MM.1S (cell line): ENCODE data around the gene PAM16.

ENCODE experiments used
- EZH2 ChIP-seq: fragments of 300-600 bp; sonication (generic); optimal IDR thresholded peaks from 2 replicates; pipeline ENCODE3; 2017; ENCODE audit warnings: low read depth, mild to moderate bottlenecking, antibody characterized with exemption, low read length, mixed read lengths
- TF ChIP-seq, protein P1 (sequence below): fragments of 300-600 bp; sonication (generic); IDR thresholded peaks from 2 replicates; pipeline ENCODE4 v1.5.1; 2016; ENCODE audit warnings: antibody characterized with exemption, low read length, mixed read lengths

DNA sequence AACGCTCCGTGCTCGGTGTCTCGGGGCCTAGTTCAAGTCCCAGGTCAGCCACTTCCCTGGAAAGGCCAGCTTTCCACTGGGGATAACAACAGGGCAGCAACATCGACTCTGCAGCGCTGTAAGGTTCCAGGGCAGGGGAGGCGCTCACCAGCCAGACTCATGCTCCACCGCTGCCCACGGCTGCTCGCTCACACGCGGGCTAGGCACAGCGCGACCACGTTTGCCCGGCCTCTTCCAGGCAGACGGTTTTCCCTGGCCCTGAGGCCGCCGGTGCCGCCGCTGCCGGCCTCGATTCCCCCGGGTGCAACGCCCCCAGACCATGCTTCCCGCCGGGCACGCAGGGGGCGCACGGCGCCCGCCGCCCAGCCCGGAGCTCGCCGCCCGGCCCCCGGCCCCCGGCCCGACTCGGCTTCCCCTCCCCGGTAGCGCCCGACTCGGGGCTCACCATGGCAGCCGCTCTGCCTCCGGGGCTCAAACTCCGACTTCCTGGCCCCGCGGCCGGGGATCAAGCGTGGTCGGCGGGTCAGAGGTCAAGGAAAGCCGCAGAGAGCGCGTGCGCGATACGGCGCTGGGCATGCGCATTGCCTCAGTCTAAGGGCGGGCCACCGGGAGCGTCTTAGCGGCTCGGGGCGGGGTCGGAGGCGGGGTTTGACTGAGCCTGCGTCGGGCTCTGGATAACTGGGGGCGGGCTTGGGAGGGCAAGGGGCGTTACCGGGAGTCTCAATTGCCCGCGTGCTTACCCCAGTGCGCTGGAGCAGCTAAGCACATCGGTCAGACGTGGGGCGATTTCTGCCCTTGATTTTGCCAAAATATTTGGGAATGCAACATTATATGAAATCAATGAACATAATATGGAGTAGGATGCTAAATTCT is at the start of gene PAM16:
- TF ChIP-seq, protein P1, sequence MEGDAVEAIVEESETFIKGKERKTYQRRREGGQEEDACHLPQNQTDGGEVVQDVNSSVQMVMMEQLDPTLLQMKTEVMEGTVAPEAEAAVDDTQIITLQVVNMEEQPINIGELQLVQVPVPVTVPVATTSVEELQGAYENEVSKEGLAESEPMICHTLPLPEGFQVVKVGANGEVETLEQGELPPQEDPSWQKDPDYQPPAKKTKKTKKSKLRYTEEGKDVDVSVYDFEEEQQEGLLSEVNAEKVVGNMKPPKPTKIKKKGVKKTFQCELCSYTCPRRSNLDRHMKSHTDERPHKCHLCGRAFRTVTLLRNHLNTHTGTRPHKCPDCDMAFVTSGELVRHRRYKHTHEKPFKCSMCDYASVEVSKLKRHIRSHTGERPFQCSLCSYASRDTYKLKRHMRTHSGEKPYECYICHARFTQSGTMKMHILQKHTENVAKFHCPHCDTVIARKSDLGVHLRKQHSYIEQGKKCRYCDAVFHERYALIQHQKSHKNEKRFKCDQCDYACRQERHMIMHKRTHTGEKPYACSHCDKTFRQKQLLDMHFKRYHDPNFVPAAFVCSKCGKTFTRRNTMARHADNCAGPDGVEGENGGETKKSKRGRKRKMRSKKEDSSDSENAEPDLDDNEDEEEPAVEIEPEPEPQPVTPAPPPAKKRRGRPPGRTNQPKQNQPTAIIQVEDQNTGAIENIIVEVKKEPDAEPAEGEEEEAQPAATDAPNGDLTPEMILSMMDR: no peak
- TF ChIP-seq EZH2: no peak
